HG03103 (cell line): ENCODE data around the gene CHADL.
A peak's percentile ranks its signal among the peaks of the same experiment; 100 is the strongest.

Experiments
- ATAC-seq: cut with Tn5 transposase; IDR thresholded peaks from one replicate; pipeline ENCODE4 v1.9.1; 2021; ENCODE audit warnings: low read depth; ENCODE audit not compliant: unreplicated experiment

The CHADL gene, protein sequence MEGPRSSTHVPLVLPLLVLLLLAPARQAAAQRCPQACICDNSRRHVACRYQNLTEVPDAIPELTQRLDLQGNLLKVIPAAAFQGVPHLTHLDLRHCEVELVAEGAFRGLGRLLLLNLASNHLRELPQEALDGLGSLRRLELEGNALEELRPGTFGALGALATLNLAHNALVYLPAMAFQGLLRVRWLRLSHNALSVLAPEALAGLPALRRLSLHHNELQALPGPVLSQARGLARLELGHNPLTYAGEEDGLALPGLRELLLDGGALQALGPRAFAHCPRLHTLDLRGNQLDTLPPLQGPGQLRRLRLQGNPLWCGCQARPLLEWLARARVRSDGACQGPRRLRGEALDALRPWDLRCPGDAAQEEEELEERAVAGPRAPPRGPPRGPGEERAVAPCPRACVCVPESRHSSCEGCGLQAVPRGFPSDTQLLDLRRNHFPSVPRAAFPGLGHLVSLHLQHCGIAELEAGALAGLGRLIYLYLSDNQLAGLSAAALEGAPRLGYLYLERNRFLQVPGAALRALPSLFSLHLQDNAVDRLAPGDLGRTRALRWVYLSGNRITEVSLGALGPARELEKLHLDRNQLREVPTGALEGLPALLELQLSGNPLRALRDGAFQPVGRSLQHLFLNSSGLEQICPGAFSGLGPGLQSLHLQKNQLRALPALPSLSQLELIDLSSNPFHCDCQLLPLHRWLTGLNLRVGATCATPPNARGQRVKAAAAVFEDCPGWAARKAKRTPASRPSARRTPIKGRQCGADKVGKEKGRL

GRCh38 chr22:41240377-41241132, at the start of gene CHADL:
Gene CHADL (minus strand): TSS chr22:41240931. CDS start chr22:41240881, 50 bp downstream.
- ATAC-seq = no peak

GRCh38 chr22:41289671-41290070, 48.9 kb upstream of the CHADL start:
- no peak for ATAC-seq

DNA sequence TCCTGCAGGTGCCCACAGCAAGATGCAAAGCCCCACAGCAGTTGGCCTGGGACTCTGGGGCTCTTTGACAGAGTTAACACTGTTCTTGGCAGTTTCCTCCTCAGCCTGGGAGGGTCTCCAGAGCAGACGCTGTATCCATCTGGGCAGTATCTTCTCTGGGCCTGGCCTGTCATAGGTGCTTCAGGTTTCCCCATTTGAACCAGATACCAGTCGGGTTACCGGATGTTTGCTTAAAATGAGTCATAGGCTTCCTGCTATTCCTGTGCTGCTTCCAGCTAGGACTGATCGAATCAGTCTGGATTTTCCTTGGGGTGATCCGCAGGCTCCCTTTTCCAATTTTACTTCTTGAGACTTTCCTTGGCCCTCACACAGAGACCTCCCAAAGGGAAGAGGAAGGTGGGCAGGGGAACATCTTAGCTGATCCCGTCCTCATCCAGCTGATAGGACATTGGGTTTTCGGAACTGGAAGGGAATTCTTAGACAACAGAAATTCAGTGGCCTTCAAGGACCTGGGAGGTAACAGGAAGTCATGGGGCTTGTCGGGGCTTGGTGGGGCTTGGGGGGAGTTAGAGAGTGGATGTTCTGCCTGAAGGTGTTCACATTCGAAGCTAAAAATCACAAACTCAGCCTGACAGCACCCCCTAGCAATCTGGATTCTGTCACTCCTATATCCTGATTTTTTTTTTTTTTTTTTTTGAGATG, 47.7 kb upstream of the CHADL start:
- ATAC-seq = no peak

GRCh38 chr22:41286639-41287091, 45.9 kb upstream of the CHADL start:
- peak; percentile 13 for ATAC-seq

- peak; percentile 95 for ATAC-seq
Measured at GRCh38 chr22:41285820-41286638, 45.3 kb upstream of the CHADL start, which contains the start of gene RANGAP1. Gene RANGAP1 (minus strand): TSS chr22:41286187. CDS start chr22:41281044, 5,143 bp downstream.

DNA sequence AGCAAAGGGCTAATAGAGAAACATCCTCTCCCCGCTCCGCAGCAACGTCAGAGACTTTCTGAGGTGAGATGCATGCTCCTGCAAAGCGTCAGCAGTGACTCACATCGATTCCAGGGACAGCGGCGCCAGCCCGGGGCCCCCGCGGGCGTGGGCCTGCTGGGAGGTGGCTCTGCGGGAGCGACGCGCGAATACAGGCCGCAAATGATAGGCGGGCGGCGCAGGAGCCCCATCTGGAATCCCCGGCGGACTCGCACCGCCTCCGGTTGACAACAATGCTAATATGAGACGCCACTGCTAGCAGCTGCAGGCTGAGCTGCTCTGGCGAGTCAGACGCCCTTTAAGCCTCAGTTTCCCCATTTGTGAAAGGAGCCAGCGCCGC, 44.7 kb upstream of the CHADL start:
- no peak for ATAC-seq

DNA sequence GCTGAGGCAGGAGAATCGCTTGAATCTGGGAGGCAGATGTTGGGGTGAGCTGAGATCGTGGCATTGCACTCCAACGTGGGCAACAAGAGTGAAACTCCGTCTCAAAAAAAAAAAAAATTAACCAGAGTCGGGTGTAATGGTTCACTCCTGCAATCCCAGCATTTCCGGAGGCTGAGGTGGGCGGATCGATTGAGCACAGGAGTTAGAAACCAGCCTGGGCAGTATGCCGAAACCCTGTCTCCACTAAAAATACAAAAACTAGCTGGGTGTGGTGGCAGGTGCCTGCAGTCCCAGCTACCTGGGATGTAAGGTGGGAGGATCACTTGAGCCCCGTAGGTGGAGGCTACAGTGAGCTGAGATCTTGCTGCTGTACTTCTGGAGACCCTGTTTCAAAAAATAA, 43.7 kb upstream of the CHADL start:
- ATAC-seq = no peak

GRCh38 chr22:41280854-41281253, 40.1 kb upstream of the CHADL start:
- ATAC-seq = no peak

DNA sequence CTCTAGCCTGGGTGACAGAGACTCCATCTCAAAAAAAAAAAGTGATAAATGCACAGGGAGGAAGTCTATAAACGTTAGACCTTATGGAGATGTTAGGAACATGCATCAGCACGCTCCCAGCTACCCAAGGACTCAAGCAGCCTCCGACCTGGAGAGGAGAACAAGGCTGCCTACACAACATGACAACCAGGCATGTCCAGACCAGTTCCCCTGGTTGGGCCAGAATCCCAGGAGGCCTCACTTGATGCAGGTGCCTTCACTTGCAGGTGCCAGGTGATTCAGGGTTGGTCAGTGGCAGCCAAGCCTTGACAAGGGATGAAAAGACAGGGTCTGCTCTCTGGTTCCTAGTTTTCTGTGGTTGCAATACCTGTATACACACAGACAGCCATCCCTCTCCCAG, 39.3 kb upstream of the CHADL start:
- ATAC-seq = no peak

DNA sequence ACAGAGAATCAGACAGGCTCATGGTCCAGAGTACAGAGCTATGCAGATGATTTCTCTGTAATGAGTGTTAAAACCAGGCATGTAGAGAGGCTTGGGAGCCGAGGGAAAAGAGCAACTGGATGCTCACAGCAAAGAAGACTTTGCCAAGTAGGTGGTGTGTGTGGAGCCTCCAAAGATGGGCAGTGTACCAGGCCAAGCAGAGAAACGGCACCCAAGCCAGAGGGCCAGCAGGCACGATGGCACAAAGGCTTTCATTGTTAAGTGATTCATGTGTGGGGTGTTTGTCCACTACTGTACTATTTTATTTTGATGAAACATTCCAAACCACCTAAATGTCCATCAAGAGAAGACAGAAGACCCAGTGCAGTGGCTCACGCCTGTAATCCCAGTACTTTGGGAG, 34.1 kb upstream of the CHADL start:
- no peak for ATAC-seq

DNA sequence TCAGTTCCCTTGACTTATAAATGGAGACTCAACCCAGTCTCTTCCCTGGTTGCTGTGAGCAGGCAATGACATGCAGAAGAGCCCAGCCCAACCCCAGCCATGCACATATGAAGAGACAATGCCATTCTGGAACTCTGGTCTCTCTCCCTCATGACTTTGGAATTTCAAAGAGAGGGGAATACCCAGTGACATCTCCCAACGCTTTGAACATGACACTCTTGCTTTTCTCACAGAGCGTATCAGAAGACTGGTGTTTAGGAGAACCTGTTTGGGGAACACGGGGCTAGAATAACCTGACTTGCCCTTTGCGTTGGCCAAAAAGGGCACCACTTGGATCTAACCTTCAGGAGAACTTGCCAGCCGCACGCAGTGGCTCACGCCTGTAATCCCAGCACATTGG, 32.4 kb upstream of the CHADL start:
- ATAC-seq = no peak

GRCh38 chr22:41271787-41272186, 31.1 kb upstream of the CHADL start:
- ATAC-seq = no peak

DNA sequence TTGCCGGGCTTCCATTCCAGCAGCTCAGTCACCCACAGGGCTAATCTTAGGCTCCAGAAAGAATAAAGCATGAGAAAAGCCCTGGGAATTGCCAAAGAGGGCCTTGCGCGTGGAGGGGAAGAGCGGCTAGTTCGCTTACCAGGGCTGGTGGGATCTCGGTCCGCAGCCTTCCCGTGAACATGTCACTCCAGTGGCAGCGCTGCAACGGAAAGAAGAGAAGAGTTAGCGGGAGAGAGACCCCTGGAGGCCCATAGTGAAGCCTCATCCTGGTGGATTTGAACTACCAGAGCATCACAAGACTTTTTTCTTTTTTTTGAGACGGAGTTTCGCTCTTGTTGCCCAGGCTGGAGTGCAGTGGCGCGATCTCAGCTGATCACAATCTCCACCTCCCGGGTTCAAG, 27.2 kb upstream of the CHADL start:
- no peak for ATAC-seq

GRCh38 chr22:41264408-41264941, 23.7 kb upstream of the CHADL start:
- no peak for ATAC-seq

DNA sequence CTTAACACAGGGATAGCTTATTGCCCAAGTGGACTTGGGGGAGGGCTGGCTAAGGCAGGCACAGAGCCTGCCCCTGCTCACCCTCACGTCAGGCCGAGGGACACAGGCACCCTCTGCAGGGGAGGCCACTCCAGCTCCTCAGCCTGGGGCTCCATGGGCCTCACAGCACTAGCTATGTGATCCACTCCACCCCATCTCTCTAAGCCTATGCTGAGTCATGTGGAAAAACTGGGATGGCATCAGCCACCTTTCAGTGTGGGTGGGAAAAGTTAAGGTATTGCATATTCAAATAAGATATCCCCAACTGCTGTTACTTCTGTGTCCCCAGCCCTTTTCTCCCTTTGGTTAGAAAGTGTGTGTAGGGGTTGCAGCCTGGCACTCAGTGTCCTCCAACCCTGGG, 23.0 kb upstream of the CHADL start:
- ATAC-seq = no peak

DNA sequence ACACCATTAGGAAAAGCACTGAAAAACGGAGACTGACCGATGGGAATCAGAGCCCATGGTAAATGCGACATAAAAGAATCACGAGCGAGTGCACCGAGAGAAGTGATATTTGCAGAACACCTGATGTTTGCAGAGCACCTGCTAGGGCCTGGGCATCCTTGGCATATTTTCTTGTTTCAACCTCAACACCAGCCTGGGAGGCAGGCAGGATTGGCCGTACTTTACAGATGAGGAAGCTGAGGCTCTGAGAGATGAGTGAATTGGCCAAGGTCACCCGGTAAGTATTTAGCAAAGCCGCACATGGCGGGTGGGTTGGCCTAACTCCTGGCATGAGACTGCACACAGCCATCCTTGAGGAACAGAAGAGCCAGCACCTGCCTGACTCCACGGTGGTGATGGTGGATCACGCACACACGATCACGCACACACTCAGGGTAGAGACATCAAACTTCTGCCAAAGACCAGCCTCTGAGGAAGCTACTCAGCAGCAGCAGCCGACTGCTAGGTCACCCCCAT, 21.6 kb upstream of the CHADL start:
- no peak for ATAC-seq

- ATAC-seq = no peak
Measured at GRCh38 chr22:41261541-41262249, 21.0 kb upstream of the CHADL start.

GRCh38 chr22:41260871-41261270, 20.1 kb upstream of the CHADL start:
- no peak for ATAC-seq
